ENCODE data around the gene STAG3.
"Not testable (repeated sequence)": the region's sequence is repeated elsewhere in the genome, so short reads cannot be mapped to it uniquely, and the experiment has no call there.

STAG3 gene

GRCh38 chr7:100177045-100178001 lies at the start of gene STAG3, which contains the start of gene GPC2:
TSS of gene STAG3 (plus strand) at chr7:100177918. CDS start at chr7:100180557, 2,639 bp downstream.
TSS of gene GPC2 (minus strand) at chr7:100177381. CDS start at chr7:100177199, 182 bp downstream.
- TF ChIP-seq GATA1 (IDR thresholded peaks at IDR 0.05; ENCODE audit: low read depth, low read length), result no peak
- TF ChIP-seq POLR2A (IDR thresholded peaks at IDR 0.05; ENCODE audit: low read length), result no peak

GRCh38 chr7:100128637-100128963 lies 49.1 kb upstream of the STAG3 start:
- TF ChIP-seq GATA1 (IDR thresholded peaks at IDR 0.05; ENCODE audit: low read depth, low read length) (no peak), POLR2A (IDR thresholded peaks at IDR 0.05; ENCODE audit: low read length) (no peak)

More at GRCh38 chr7:100177045-100178001, at the start of gene STAG3, which contains the start of gene GPC2:
- DNase-seq, result peak; percentile 95 to 96

GRCh38 chr7:100130220-100130607 lies 47.5 kb upstream of the STAG3 start:
- not testable (repeated sequence) for DNase-seq

More at GRCh38 chr7:100128637-100128963, 49.1 kb upstream of the STAG3 start:
- DNase-seq, result peak in 1 of 2 experiments; percentile 40

- no peak for TF ChIP-seq POLR2A (IDR thresholded peaks at IDR 0.05; ENCODE audit: low read length)
- no peak for TF ChIP-seq GATA1 (IDR thresholded peaks at IDR 0.05; ENCODE audit: low read depth, low read length)
These were observed 46.9 kb upstream of the STAG3 start for GRCh38 chr7:100130608-100131453.

GRCh38 chr7:100132126-100132525 lies 45.6 kb upstream of the STAG3 start:
- no peak for DNase-seq
- TF ChIP-seq GATA1 (IDR thresholded peaks at IDR 0.05; ENCODE audit: low read depth, low read length) (no peak), POLR2A (IDR thresholded peaks at IDR 0.05; ENCODE audit: low read length) (no peak)

More at GRCh38 chr7:100130608-100131453, 46.9 kb upstream of the STAG3 start:
- DNase-seq, result peak; percentile 70 to 85

- peak; percentile 63 to 81 for DNase-seq
- TF ChIP-seq POLR2A (IDR thresholded peaks at IDR 0.05; ENCODE audit: low read length), result no peak
- no peak for TF ChIP-seq GATA1 (IDR thresholded peaks at IDR 0.05; ENCODE audit: low read depth, low read length)
These were observed 45.0 kb upstream of the STAG3 start for GRCh38 chr7:100132697-100133151.

GRCh38 chr7:100137851-100138760 lies 39.6 kb upstream of the STAG3 start:
- TF ChIP-seq POLR2A (IDR thresholded peaks at IDR 0.05; ENCODE audit: low read length), result no peak
- no peak for TF ChIP-seq GATA1 (IDR thresholded peaks at IDR 0.05; ENCODE audit: low read depth, low read length)
- no peak for DNase-seq

- TF ChIP-seq POLR2A (IDR thresholded peaks at IDR 0.05; ENCODE audit: low read length) (no peak), GATA1 (IDR thresholded peaks at IDR 0.05; ENCODE audit: low read depth, low read length) (no peak)
- no peak for DNase-seq
These were observed 36.2 kb upstream of the STAG3 start for GRCh38 chr7:100141555-100141949.

- no peak for TF ChIP-seq POLR2A (IDR thresholded peaks at IDR 0.05; ENCODE audit: low read length)
- TF ChIP-seq GATA1 (IDR thresholded peaks at IDR 0.05; ENCODE audit: low read depth, low read length), result no peak
- DNase-seq, result no peak
These were observed 35.3 kb upstream of the STAG3 start for GRCh38 chr7:100142461-100142860.

GRCh38 chr7:100146350-100146749 lies 31.4 kb upstream of the STAG3 start:
- DNase-seq, result peak in 1 of 2 experiments; percentile 70

- TF ChIP-seq GATA1 (IDR thresholded peaks at IDR 0.05; ENCODE audit: low read depth, low read length) (no peak), POLR2A (IDR thresholded peaks at IDR 0.05; ENCODE audit: low read length) (no peak)
- DNase-seq, result no peak
These were observed 30.4 kb upstream of the STAG3 start for GRCh38 chr7:100147278-100147677.

GRCh38 chr7:100148225-100148558 lies 29.5 kb upstream of the STAG3 start:
- DNase-seq, result no peak
- no peak for TF ChIP-seq GATA1 (IDR thresholded peaks at IDR 0.05; ENCODE audit: low read depth, low read length)
- no peak for TF ChIP-seq POLR2A (IDR thresholded peaks at IDR 0.05; ENCODE audit: low read length)

- TF ChIP-seq POLR2A (IDR thresholded peaks at IDR 0.05; ENCODE audit: low read length) (peak; percentile 85), GATA1 (IDR thresholded peaks at IDR 0.05; ENCODE audit: low read depth, low read length) (no peak)
- DNase-seq, result peak; percentile 99
These were observed 29.0 kb upstream of the STAG3 start, which contains the start of gene LAMTOR4 for GRCh38 chr7:100148559-100149328. TSS of gene LAMTOR4 (plus strand) at chr7:100148918. CDS start at chr7:100148973, 55 bp downstream.
